ENCODE data around the gene WDR54. TPM values are rescaled to one million over a fixed set of nuclear protein-coding genes. Genes with fewer than 3 reads are reported as not detected.

WDR54 gene
- polyA plus RNA-seq, 3 donors, result 7.1 to 11.7 (median 7.9) TPM

GRCh38 chr2:74461187-74462053, 39.9 kb downstream of the WDR54 start:
- peaks cover 32 to 42% of the 10 kb centered on the region in 2 donors for H3K4me1 ChIP-seq (ENCODE audit: control insufficient read depth in 1 of 2, insufficient read depth in 2 of 2, low read length in 2 of 2)
- peaks cover 6% of the 10 kb centered on the region for H4K20me1 ChIP-seq (ENCODE audit: insufficient read depth, low read length)
- Mint-ChIP-seq H3K36me3 (peaks cover 20 to 27% of the 10 kb centered on the region in 2 donors), H3K27me3 (ENCODE audit: low read depth in 3 of 3) (peaks cover 0 to 2% (median 0%) of the 10 kb centered on the region in 3 donors), H3K9me3 (peaks cover 0 to 3% (median 0%) of the 10 kb centered on the region in 7 donors), H3K27ac (no peak overlapping the region), H3K4me3 (no peak overlapping the region), H3K4me1 (peaks cover 45% of the 10 kb centered on the region)
- no peak overlapping the region for H3K9ac ChIP-seq (ENCODE audit: insufficient read depth, low read length, poor library complexity, severe bottlenecking)
- H3K79me2 ChIP-seq (ENCODE audit: insufficient read depth, low read length), result peaks cover 20% of the 10 kb centered on the region
- peaks cover 19 to 24% of the 10 kb centered on the region in 2 donors for H3K36me3 ChIP-seq (replicated peaks in 1 of 2; ENCODE audit: control insufficient read depth in 1 of 2, insufficient read depth in 2 of 2, low read length in 2 of 2)
- no peak overlapping the region for H2AFZ ChIP-seq (ENCODE audit: insufficient read depth, low read depth, low read length, poor library complexity, severe bottlenecking)
- H3K9me3 ChIP-seq (replicated peaks in 1 of 2; ENCODE audit: control insufficient read depth in 1 of 2, insufficient read depth in 1 of 2, low read length in 2 of 2), result no peaks in the 10 kb centered on the region
- no peak for DNase-seq
- no peak overlapping the region for H3K27ac ChIP-seq (ENCODE audit: low read depth in 1 of 2, low read length in 2 of 2)
- H3K4me3 ChIP-seq (replicated peaks in 1 of 3; ENCODE audit: low read depth in 2 of 3, low read length in 3 of 3), result no peak overlapping the region
- H3K4me2 ChIP-seq (replicated peaks; ENCODE audit: extremely low read depth, low read length, poor library complexity, severe bottlenecking), result no peak overlapping the region
- no peak for TF ChIP-seq CTCF (IDR thresholded peaks at IDR 0.05)
- no peaks in the 10 kb centered on the region for H3K27me3 ChIP-seq (ENCODE audit: control insufficient read depth in 2 of 2, insufficient read depth in 2 of 2, low read length in 2 of 2)
- intact Hi-C loops (cut with micrococcal nuclease), result no loop called here
- 97% methylated on average over 25 of the region's 27 CpGs for WGBS (ENCODE audit: insufficient coverage)

GRCh38 chr2:74462054-74462785, 40.7 kb downstream of the WDR54 start:
- H3K9me3 ChIP-seq (replicated peaks in 1 of 2; ENCODE audit: control insufficient read depth in 1 of 2, insufficient read depth in 1 of 2, low read length in 2 of 2), result no peaks in the 10 kb centered on the region
- H3K79me2 ChIP-seq (ENCODE audit: insufficient read depth, low read length), result peaks cover 20% of the 10 kb centered on the region
- no peak for TF ChIP-seq CTCF (IDR thresholded peaks at IDR 0.05)
- peaks cover 37% of the 10 kb centered on the region for H3K4me1 Mint-ChIP-seq
- H3K4me3 ChIP-seq (replicated peaks in 1 of 3; ENCODE audit: low read depth in 2 of 3, low read length in 3 of 3), result no peak overlapping the region
- no peak overlapping the region for H3K4me2 ChIP-seq (replicated peaks; ENCODE audit: extremely low read depth, low read length, poor library complexity, severe bottlenecking)
- H4K20me1 ChIP-seq (ENCODE audit: insufficient read depth, low read length), result peaks cover 6% of the 10 kb centered on the region
- H3K9me3 Mint-ChIP-seq, result peaks cover 0 to 3% (median 0%) of the 10 kb centered on the region in 7 donors
- H3K27me3 ChIP-seq (ENCODE audit: control insufficient read depth in 2 of 2, insufficient read depth in 2 of 2, low read length in 2 of 2), result no peaks in the 10 kb centered on the region
- no peak overlapping the region for H3K9ac ChIP-seq (ENCODE audit: insufficient read depth, low read length, poor library complexity, severe bottlenecking)
- peaks cover 25 to 34% of the 10 kb centered on the region in 2 donors for H3K4me1 ChIP-seq (ENCODE audit: control insufficient read depth in 1 of 2, insufficient read depth in 2 of 2, low read length in 2 of 2)
- H2AFZ ChIP-seq (ENCODE audit: insufficient read depth, low read depth, low read length, poor library complexity, severe bottlenecking), result no peak overlapping the region
- H3K27ac ChIP-seq (ENCODE audit: low read depth in 1 of 2, low read length in 2 of 2), result no peak overlapping the region
- WGBS (ENCODE audit: insufficient coverage), result 96% methylated on average over 15 of the region's 20 CpGs
- H3K4me3 Mint-ChIP-seq, result no peak overlapping the region
- intact Hi-C loops (cut with micrococcal nuclease), result no loop called here
- peaks cover 19 to 24% of the 10 kb centered on the region in 2 donors for H3K36me3 ChIP-seq (replicated peaks in 1 of 2; ENCODE audit: control insufficient read depth in 1 of 2, insufficient read depth in 2 of 2, low read length in 2 of 2)
- H3K36me3 Mint-ChIP-seq, result peaks cover 18 to 24% of the 10 kb centered on the region in 2 donors
- DNase-seq, result no peak
- H3K27ac Mint-ChIP-seq, result peak overlapping the region in 3 of 7 donors; percentile 15 to 58 (median 40)
- peaks cover 0 to 2% (median 0%) of the 10 kb centered on the region in 3 donors for H3K27me3 Mint-ChIP-seq (ENCODE audit: low read depth in 3 of 3)

Measured in CD14-positive monocyte (primary cell).